GM18858 (cell line): Measurements from ENCODE around the gene PDPK1.
A peak's percentile ranks its signal among the peaks of the same experiment; 100 is the strongest.
"Not testable (repeated sequence)": the region's sequence is repeated elsewhere in the genome, so short reads cannot be mapped to it uniquely, and the experiment has no call there.

Source experiments
- ATAC-seq: cut with Tn5 transposase; IDR thresholded peaks from one replicate; pipeline ENCODE4 v1.9.1; 2021; ENCODE audit not compliant: unreplicated experiment

PDPK1 gene

DNA sequence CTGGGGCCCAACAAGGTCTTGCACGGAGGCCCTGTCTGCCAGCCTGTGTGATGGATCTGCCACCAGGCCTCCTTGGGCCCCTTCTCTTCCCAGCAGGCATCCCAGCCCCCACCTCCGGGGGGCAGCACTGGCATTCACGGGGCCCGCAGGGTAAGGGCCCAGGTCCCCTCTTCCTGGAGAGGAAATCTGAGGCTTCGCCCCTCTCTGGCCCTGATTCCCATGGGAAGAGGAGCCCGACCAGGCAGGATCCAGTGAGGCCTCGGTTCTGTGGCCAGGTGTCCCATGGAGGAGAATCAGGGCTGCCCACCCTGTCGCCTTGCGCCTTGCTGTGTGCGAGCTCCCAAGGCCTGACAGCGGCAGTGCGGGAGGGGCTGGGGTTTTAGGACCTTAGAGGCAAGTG lies 48.4 kb downstream of the PDPK1 start:
- ATAC-seq: no peak

DNA sequence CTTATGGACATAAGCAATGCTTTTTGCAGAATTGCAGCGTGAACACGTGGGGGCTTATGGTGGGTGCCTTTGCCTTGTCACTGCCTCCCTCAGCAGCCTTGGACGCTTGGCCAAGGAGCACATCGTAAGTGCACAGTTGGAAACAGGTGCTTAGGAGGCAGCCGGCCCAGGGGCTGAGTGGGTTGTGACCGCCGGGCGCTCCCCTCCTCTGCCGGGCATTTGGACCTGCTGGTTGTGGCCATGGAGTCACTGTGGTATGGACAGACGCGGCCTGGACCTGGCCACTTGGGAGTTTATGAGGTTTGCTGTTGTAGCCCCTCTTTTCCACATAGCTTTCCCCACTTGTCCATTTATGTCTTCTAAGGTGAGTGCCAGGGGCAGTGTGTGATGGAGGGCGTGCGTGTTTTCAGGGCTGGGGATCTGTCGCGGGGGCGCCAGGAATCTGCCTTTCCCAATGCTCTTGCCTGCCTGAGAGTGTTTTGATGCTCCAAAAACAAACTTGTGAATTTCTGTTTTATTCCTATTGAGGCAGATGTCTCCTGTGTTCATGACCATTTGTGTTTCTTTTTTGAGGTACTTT lies 49.2 kb downstream of the PDPK1 start:
- ATAC-seq: no peak

DNA sequence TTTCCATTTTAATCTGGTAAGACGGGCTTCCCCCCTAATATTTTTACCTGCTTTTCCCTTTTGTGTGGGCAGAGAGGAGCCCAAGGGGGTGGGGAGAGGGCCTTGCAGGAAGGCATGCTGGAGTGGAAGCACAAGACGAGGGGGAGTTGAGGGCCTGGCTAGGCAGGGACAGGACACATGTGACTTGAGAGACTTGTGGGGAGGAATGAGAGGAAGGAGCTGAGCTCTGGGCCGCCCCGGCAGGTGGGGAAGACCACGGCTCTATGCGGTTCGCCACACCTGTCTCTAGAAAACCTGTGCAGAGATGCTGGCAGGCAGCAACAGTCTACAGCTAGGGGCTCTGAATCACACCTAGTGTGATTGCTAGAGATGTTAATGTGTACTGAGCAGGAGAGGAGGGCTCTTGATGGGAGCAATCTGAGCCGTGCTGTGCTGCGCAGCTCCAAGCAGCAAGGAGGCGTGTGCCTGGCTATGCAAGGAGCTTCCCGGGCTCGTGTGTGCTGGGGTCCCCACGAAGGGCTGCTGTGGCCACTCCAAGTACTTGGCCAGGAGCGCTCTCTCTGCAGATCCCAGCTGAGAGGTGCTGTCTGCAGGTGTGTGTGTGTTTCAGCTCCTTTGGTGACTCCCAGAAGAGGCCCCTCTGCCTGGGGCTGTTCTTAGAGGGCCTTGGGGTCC lies 50.2 kb downstream of the PDPK1 start:
- ATAC-seq: no peak

DNA sequence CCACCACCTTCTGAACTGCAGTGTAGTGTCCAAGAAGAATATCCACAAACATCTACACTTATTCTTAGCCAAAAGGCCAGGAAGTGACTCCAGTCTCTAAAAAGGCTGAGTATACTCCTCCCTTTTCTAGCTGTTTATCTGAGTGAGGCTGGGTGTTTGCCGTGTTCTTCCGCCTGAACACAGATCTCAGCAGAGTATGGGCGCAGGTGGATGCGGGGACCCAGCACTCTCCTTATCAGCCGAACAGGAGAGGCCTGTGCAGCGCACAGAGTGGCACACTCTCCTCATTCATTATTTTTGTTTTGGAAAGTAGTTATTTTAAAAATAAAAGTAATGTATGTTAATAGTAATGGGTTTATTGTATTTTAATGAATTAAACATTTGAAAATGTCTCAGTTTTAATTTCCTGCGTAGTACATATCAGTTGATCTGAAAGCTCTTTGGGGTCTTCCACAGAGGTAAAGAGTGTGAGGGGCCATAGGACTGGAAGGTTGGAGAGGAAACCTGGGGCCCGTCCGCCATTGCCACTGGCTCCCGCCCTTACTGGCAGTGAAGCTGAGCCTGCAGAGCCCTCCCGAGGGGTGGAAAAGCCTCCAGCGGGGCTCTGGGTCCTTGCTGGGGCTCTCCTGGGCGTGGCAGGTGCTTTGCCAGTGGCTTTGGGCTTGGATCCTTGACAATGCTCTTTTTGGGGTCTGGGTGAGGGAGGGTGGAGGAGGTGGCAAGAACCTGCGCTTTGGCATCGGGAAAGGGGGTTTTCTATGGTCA lies 53.8 kb downstream of the PDPK1 start:
- ATAC-seq: no peak

DNA sequence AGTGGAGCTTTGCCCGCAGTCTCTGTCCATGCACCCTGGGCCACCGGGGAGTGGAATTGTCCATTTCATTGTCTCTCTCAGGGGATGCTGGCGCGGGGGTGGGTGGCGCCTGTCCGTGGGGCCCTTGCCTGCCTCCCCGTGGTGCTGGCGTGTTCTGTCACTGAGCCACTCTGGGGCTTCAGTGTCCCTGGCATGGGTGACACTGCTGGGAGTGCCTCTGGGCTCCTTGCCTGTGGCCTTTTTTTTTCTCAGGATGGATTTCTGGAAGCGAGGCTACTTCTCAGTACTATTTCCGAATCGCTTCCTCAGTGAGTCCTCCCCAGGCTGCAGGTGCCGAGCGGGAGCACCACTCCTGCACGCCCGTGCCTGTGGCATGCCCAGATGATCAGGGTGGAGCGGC lies 55.0 kb downstream of the PDPK1 start:
- no peak for ATAC-seq

DNA sequence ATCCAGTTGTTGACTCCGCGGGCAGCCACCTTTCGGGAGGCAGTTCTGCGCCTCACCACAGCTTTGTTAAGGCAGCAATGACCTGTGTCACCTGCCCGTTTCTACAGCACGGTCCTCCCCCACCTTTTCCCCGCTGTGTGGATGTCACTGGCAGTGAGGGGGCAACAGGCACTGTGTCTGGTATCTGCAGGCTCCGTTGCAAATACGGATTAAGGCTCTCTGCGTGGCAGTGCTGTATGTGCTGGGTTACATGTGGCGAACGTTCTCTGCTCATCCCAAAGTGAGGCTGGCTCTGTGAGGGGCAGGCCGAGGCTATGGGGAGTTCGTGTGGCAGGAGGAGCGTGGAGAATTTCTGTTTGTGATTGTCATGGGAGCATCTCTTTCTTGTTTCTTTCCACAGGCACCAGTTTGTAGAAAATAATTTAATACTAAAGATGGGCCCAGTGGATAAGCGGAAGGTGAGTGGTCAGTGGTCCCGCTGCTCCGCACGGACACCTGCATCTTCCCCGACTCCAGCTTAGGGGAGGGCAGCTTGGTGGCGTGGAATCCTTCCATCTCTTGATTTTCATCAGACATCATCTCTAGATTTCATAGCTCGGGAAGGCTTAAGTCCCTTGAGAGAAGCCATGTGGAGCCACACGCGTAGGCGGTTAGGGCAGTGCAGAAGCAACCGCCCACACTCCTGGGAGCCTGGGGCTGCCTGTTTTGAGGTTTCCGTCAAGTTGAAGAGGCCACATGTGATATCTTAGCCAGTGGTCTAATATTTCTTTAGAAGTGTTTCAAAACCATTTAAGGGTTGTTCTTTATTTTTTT lies 57.8 kb downstream of the PDPK1 start:
- ATAC-seq: no peak

DNA sequence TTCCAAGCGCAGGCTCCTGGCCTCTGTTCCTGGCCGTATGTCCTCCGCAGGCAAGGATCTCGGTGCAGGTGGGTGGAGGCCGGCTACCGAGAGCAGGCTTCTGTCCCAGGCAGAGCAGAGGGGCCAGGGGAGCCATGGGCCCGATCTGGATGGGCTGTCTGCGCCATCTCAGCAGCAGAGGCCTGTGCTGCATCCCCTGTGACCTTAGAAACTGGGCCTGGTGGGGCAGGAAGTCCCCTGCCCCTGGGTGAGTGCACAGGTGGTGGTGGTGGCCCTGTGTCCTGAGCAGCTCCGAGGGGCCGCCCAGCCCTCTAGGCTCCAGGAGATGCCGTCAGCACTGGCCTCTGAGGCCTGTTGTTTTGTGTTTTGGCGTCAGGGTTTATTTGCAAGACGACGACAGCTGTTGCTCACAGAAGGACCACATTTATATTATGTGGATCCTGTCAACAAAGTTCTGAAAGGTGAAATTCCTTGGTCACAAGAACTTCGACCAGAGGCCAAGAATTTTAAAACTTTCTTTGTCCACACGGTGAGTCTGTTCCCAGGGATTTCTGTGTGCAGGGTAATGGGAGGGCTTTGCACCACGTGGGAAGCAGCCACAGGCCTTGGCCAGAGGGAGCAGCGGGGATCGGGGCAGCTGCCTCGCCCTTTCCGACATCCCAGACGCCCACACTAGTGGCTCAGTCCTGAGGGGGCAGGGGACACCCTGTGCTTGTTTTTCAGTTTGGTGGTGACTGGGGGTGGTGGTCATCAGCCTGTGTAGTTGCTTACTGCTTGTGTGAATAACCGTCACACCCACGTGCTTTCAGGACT lies 59.1 kb downstream of the PDPK1 start:
- no peak for ATAC-seq

DNA sequence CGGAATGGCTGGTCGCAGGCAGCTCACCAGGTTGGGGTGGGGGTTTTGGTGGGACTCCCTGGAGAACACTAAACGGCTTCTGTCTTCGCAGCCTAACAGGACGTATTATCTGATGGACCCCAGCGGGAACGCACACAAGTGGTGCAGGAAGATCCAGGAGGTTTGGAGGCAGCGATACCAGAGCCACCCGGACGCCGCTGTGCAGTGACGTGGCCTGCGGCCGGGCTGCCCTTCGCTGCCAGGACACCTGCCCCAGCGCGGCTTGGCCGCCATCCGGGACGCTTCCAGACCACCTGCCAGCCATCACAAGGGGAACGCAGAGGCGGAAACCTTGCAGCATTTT lies 59.7 kb downstream of the PDPK1 start:
- no peak for ATAC-seq

DNA sequence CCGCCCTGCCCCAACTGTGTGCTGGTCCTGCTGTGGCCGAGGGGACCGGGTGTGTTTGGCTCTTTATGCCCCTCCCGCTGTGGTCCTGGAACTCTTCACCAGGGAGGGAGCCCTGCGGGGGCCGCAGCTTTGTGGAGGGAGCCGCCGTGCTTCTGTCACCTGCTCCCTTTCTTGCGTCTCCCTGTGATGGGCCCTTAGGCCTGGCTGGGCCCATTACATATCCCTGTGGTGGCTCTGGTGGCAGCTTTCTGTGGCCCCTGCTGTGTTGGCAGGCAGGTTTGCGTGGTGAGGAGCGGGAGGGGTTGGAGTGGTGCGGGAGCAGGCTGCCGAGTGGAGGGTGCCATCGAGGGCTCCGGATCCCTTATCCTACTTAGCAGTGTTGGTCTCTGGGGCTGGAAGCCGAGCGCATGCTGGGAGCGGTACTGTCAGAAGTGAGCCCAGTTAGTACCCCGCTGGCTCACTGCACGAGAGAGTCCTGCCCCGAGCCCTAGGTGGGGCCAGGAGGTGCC lies 60.4 kb downstream of the PDPK1 start:
- ATAC-seq: no peak

DNA sequence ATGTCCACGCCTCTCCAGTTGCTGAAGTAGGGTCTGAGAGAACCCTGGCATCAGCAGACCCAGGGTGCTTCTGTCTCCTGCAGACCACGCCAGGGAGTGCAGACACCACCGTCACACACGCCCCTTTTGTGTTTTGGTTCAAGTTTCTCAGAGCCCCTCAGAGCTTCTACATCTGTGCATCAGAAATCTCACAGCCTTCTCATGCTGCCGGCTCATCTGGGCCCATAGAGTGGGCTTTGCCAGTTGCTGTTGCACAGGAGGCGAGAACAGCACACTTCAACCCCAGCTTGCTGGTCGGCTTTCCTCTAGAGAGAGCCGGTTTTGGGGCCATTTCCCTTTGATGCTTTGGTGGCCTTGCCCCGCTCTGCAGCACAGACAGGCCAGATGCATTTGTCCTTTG lies 60.9 kb downstream of the PDPK1 start:
- ATAC-seq: no peak

DNA sequence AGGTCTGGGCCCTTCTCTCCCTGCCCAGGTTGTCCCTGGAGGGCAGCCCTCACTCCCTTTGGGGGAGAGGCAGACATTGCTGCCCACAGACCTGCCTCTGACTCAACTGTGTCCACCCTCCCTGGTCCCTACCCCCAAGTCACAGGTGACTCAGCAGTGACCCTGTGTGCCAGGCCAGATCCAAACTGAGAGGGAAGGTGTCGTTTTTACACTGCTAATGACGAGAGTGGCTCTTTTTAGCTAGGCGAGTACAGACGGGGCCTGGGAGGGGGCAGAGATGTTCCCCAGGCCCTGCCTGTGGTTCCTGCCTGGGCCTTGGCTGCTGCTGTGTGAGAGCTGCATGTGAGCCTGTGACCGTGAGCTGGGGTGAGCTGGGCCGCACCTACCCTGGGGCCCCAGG lies 61.3 kb downstream of the PDPK1 start:
- ATAC-seq: not testable (repeated sequence)

DNA sequence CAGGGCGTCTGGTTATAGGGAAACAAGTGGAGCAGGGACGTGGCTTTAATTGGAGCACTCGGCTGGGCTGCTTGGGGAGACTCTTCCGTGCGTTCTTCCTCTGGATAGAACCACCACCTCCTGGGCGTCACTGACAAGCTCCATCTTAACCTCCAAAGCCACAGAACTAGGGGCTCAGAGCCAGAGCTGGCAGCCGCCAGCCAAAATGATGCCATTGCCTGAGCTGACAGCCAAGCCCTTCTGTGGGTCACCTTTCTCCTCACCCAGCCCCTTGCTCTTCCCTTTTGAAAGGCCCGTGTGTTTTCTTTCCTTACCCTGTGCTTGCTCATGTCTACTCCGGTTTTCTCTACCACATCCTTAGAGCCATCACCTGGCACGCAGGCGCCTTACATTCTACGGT lies 62.0 kb downstream of the PDPK1 start:
- ATAC-seq: not testable (repeated sequence)

DNA sequence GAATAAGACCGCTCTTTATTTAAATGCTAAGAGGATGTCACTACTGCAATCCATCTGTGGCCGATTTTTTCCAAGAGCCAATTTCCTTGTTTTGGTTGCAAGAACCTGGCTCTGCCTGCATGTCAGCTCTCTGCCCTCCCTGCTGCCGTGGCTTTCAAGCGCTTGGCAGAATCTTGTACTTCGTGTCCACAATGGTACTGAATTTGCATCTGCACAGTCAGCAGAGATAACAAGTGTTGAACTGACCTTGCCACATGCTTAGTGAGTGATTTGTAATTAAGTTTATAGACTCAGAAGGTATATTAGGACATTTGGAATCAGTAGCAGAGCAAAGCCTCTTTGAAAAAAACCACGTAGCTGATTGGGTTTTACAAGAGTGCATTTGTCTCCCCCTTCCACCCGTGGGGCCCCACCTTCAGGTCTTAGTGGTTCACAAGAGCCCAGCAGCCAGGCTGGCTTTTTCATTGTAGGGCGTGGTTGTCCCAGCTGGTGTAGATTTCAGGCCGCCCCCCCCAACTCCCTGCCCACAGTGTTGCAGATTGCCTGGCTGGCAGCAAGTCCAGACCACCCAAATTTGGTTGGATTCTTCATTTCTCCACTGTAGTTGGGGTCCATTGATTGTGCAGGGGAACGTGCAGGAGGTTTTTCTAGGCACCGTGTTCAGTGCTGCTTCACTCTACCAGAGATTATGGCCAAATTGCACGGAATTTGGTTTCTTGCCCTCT lies 63.6 kb downstream of the PDPK1 start:
- ATAC-seq: not testable (repeated sequence)

DNA sequence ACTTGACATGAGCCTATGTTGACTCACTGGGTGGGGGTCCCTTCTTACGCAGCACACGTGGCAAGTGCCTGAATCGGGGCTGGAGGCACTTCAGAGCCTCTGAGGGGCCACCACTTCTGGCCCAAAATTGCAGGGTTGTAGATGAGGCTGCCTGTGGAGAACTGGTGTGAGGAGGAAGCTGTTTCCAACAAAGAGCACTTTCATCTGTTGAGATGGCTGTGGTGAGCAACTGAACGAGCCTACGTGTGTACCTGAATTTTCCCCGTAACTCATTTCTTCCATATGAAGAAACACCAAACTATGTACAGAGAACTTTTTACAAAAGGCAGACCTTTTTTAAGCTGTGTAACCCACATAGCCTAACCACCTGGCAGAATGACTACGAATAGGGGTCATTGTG lies 64.4 kb downstream of the PDPK1 start:
- ATAC-seq: not testable (repeated sequence)

DNA sequence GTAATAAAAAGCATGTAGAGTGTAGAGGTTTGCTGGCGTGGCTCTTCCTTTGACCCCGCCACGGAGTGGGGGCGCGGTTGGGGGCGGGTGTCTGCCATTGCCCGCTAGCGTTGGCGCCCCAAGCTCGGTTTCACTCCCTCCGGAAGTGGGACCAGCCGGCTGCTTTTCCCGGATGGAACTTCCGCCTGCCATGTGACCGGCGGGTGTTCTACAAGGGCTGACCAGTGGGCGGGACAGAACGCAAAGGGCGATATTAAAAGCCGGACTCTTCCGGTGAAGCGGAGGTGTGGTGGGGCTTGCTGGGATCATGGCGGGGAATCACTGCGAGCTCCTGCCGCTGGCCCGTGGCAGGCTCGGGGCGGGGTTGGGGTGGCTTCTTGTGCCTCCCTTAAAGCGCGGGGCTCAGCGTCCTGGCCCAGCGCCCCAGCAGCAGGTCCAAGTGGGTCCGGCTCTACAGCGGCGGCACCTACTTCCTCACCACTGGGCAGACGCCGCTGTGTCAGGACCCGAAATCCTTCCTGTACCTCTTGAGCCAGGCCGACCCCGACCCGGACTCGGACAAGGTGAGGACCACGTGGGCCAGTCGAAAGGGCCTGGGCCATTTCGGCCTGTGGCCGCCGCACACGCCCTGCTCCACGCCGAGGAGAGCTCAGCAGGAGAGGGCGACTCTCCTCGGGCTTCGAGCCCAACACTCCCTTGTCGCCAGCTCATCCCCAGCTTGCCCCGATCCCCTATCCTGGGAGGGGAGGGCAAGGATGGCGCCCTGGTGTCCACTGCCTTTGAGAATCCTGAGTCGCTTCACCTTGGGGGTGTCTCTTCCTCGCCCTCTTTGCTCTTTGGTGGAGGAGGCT lies 65.6 kb downstream of the PDPK1 start:
- ATAC-seq: peak; percentile 41

DNA sequence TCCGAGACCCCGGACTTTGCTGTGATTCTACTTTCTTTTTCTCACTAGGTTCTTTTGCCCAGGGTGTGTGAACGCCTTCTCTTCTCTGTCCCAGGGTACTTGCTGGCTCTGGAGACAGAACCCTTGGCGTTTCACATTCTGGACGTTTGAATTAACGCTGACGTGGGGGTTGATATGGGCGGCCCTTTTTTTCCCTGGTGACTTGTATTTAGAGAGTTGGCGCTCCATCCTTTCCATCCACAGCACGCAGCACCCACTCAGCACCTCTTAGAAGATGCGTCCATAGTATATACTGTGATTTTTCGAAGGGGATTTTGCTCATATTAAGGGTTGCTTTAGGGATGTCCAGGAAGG lies 66.2 kb downstream of the PDPK1 start:
- ATAC-seq: not testable (repeated sequence)

DNA sequence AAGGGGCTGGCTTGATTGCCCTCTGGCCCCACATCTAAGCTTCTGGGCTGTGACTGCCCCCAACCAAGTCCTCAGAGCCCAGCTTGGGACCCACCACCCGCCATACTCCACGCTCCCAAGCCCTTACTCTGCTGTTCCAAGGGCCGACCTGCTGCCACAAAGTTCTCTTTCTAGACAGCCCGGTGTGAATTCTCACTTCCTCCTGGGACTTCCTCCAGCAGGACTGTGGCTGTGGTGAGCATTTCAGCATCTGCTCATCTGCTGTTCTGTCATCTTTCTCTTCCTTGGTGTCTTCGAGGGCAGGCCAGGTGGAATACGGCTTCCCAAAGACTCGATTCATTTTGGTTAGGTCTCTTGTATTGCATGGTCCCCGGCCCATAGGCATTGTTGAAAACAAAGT lies 69.0 kb downstream of the PDPK1 start:
- ATAC-seq: not testable (repeated sequence)

DNA sequence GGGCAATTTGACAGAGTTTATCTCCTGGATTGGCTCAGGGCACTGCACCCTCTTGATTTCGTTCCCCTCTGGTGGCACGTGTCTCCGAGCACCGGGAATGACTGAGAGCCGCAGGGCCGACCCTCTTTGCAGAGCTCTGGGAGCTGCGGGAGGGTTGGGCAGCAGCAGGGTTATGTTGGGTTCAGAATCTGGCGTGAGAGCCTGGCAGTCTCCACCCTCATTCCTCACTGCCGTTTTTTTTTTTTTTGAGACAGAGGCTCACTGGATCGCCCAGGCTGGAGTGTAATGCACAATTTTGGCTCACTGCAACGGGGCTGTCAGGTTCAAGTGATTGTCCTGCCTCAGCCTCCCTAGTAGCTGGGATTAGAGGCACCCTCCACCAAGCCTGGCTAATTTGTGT lies 71.5 kb downstream of the PDPK1 start:
- not testable (repeated sequence) for ATAC-seq

DNA sequence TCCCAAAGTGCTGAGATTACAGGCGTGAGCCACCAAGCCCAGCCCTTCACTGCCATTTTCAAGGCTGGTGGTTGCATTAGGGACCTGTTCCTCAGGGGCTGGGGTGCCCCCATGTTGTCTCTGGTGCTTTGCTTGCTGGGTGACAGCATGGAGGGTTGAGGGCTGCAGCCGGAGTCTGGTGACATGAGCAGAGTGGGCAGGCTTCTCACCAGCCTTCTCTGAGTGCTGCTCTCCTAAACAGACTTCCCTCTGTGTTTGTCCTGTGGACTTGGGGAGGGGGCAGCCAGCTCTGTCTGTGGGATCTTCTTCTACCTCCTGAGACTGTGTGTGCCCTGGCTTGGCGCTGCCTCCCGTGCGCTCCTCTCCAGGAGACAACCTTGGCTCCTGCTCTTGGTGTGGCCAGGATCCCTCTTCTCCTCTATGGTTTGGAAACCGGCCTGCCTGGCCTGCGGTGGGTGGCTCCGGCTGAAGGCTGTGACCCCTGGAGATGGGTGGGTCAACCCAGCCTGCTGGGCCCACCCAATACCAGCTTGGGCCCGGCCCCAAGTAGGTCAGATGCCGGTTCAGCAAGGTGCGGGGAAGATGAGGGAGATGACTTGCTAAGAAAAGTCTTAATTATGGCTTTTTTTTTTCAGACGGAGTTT lies 72.1 kb downstream of the PDPK1 start:
- no peak for ATAC-seq
